GM23338 (cell line): ENCODE measurements around the gene DIAPH1. TPM values are rescaled to one million over a fixed set of nuclear protein-coding genes. Genes with fewer than 3 reads are reported as not detected.
A peak's percentile ranks its signal among the peaks of the same experiment; 100 is the strongest.

Source experiments
- ATAC-seq: fragments of 200-7000 bp; cut with Tn5 transposase; 3 replicates; pipeline ENCODE4 v1.9.1; 2020
- DNase-seq: peaks from one replicate; pipeline ENCODE4 v3.0.0-alpha.2; 2015; ENCODE audit warnings: low spot score
- H2AFZ ChIP-seq: fragments of 200-600 bp; sonication (generic); 2 replicates; pipeline ENCODE4 v1.8.0; 2016; ENCODE audit warnings: antibody characterized with exemption, mild to moderate bottlenecking, moderate library complexity
- H3F3A ChIP-seq: fragments of 200-600 bp; sonication (generic); replicated peaks from 2 replicates; pipeline ENCODE4 v1.8.0; 2017; ENCODE audit warnings: antibody characterized with exemption, mixed run types, low read depth
- H3K27ac ChIP-seq: fragments of 200-600 bp; sonication (generic); 2 replicates; pipeline ENCODE4 v1.6.1; 2016; ENCODE audit warnings: low read depth
- H3K27me3 ChIP-seq: fragments of 200-600 bp; sonication (generic); 2 replicates; pipeline ENCODE4 v1.8.0; 2016; ENCODE audit warnings: mild to moderate bottlenecking, mixed run types, moderate library complexity; ENCODE audit not compliant: insufficient read depth
- H3K36me3 ChIP-seq: fragments of 200-600 bp; sonication (generic); 2 replicates; pipeline ENCODE4 v1.8.0; 2016; ENCODE audit warnings: mild to moderate bottlenecking; ENCODE audit not compliant: insufficient read depth
- H3K4me1 ChIP-seq: fragments of 200-600 bp; sonication (generic); 2 replicates; pipeline ENCODE4 v1.8.0; 2016; ENCODE audit warnings: mild to moderate bottlenecking, moderate library complexity; ENCODE audit not compliant: insufficient read depth
- H3K4me2 ChIP-seq: fragments of 200-600 bp; sonication (generic); 2 replicates; pipeline ENCODE4 v1.7.1; 2017; ENCODE audit warnings: mixed run types
- H3K4me3 ChIP-seq: fragments of 200-600 bp; sonication (generic); 2 replicates; pipeline ENCODE4 v1.6.1; 2016; ENCODE audit warnings: mixed run types
- H3K79me2 ChIP-seq: fragments of 200-600 bp; sonication (generic); replicated peaks from 2 replicates; pipeline ENCODE4 v1.8.0; 2017; ENCODE audit warnings: mild to moderate bottlenecking; ENCODE audit not compliant: insufficient read depth
- H3K9me2 ChIP-seq: fragments of 200-600 bp; sonication (generic); 2 replicates; pipeline ENCODE4 v1.8.0; 2017; ENCODE audit not compliant: insufficient read depth
- H4K20me1 ChIP-seq: fragments of 200-600 bp; sonication (generic); replicated peaks from 2 replicates; pipeline ENCODE4 v1.8.0; 2017; ENCODE audit warnings: mild to moderate bottlenecking; ENCODE audit not compliant: insufficient read depth
- H3K27ac Mint-ChIP-seq: 2 replicates; pipeline ENCODE4 v1.8.0; 2020; ENCODE audit warnings: inconsistent platforms, mild to moderate bottlenecking, moderate library complexity, mixed read lengths
- H3K27me3 Mint-ChIP-seq: 3 replicates; pipeline ENCODE4 v1.8.0; 2022; ENCODE audit warnings: low read depth, mild to moderate bottlenecking, moderate library complexity, mixed read lengths, inconsistent platforms; ENCODE audit not compliant: insufficient read depth, poor library complexity
- H3K36me3 Mint-ChIP-seq: 3 replicates; pipeline ENCODE4 v1.8.0; 2021; ENCODE audit warnings: low read depth, mild to moderate bottlenecking, inconsistent platforms, moderate library complexity, mixed read lengths
- H3K4me1 Mint-ChIP-seq: 3 replicates; pipeline ENCODE4 v1.8.0; 2020; ENCODE audit warnings: mild to moderate bottlenecking, inconsistent platforms, mixed read lengths
- H3K4me3 Mint-ChIP-seq: 3 replicates; pipeline ENCODE4 v1.8.0; 2021; ENCODE audit warnings: moderate library complexity, mild to moderate bottlenecking, inconsistent platforms, mixed read lengths
- H3K9me3 Mint-ChIP-seq: 3 replicates; pipeline ENCODE4 v1.8.0; 2020; ENCODE audit warnings: moderate library complexity, mild to moderate bottlenecking, inconsistent platforms, mixed read lengths
- CREB1 ChIP-seq: fragments of 250-450 bp; sonication (Bioruptor Pico); IDR thresholded peaks from 2 replicates; pipeline ENCODE4 v1.5.0; 2020; ENCODE audit warnings: low read depth, mild to moderate bottlenecking, moderate library complexity
- EZH2 ChIP-seq: fragments of 200-600 bp; sonication (generic); IDR thresholded peaks from one replicate; pipeline ENCODE4 v1.8.0; 2017; ENCODE audit warnings: antibody characterized with exemption, mild to moderate bottlenecking, low read depth; ENCODE audit not compliant: unreplicated experiment
- EZH2phosphoT487 ChIP-seq: fragments of 200-600 bp; sonication (generic); IDR thresholded peaks from one replicate; pipeline ENCODE4 v1.8.1; 2018; ENCODE audit warnings: antibody characterized with exemption; ENCODE audit not compliant: unreplicated experiment
- JUNB ChIP-seq: IDR thresholded peaks from one replicate; pipeline ENCODE4 v1.6.1; 2016; ENCODE audit warnings: antibody characterized with exemption; ENCODE audit not compliant: unreplicated experiment
- POLR2AphosphoS5 ChIP-seq: IDR thresholded peaks from 2 replicates; pipeline ENCODE4 v1.6.1; 2016; ENCODE audit warnings: antibody characterized with exemption, low read depth
- STAT1 ChIP-seq: IDR thresholded peaks from one replicate; pipeline ENCODE4 v1.6.1; 2016; ENCODE audit warnings: antibody characterized with exemption; ENCODE audit not compliant: unreplicated experiment
- ZNF114 ChIP-seq: fragments of 250-450 bp; sonication (Bioruptor Pico); IDR thresholded peaks from 2 replicates; pipeline ENCODE4 v1.5.0; 2020; ENCODE audit warnings: mild to moderate bottlenecking, moderate library complexity
- ZNF331 ChIP-seq: fragments of 250-450 bp; sonication (Bioruptor Pico); IDR thresholded peaks from 2 replicates; pipeline ENCODE4 v1.5.0; 2020; ENCODE audit warnings: low read depth, mild to moderate bottlenecking, moderate library complexity
- polyA plus RNA-seq: library from polyadenylated mRNA; unstranded; fragments of >200 nt; fragmentation: Nextera tagmentation; extraction: Ambion mirVana; gene quantifications from 2 replicates; pipeline ENCODE4 v1.2.1, GENCODE V29; 2016
- total RNA-seq: library from RNA; depleted of rRNA; stranded (reverse); fragments of >200 nt; shearing (Covaris generic); gene quantifications from 2 replicates; pipeline ENCODE4 v1.2.3, GENCODE V29; 2014
- TF ChIP-seq, protein P1 (sequence below), 2 experiments: fragments of 200-600 bp in 1 of 2; sonication (generic) in 1 of 2; conservative IDR thresholded peaks; 2 replicates each; pipeline versions ENCODE4 v1.5.1 to v1.6.1; 2016 to 2017; ENCODE audit warnings: antibody characterized with exemption in 2 of 2, low read depth in 2 of 2, mild to moderate bottlenecking in 2 of 2, moderate library complexity in 1 of 2
- TF ChIP-seq, protein P2 (sequence below): IDR thresholded peaks from one replicate; pipeline ENCODE4 v1.6.1; 2018; ENCODE audit warnings: antibody characterized with exemption; ENCODE audit not compliant: unreplicated experiment
- TF ChIP-seq, protein P3 (sequence below): IDR thresholded peaks from 2 replicates; pipeline ENCODE4 v1.6.1; 2016; ENCODE audit warnings: antibody characterized with exemption

The DIAPH1 gene
- total and polyA plus RNA-seq, 2 experiments from 2014 or later, result 42.9 to 104 TPM

GRCh38 chr5:141475625-141476131, 143.1 kb downstream of the DIAPH1 start, which contains the start of gene PCDHGC3:
TSS of gene PCDHGC3 (plus strand) at chr5:141475966. CDS start at chr5:141476117, 151 bp downstream.
- no peak within 1 kb of the TSS for H3K27ac ChIP-seq
- H3K36me3 Mint-ChIP-seq, result peaks cover 26% of the 10 kb centered on the region
- no peaks in the 10 kb centered on the region; the same call in 1 of the 2 replicates for H3K4me1 ChIP-seq
- peak within 1 kb of the TSS; percentile 83 for H3K4me2 ChIP-seq
- H3K9me2 ChIP-seq, result no peaks in the 10 kb centered on the region
- DNase-seq (peak; percentile 95), ATAC-seq (peak; percentile 95)
- H3F3A ChIP-seq, result 0 out of 2 replicates have a peak, but pooled peaks cover 4% of the 10 kb centered on the region
- H3K4me1 Mint-ChIP-seq, result peaks cover 21% of the 10 kb centered on the region
- no peak for TF ChIP-seq ZNF331 (CRISPR knock-in tag)
- TF ChIP-seq, protein P1, sequence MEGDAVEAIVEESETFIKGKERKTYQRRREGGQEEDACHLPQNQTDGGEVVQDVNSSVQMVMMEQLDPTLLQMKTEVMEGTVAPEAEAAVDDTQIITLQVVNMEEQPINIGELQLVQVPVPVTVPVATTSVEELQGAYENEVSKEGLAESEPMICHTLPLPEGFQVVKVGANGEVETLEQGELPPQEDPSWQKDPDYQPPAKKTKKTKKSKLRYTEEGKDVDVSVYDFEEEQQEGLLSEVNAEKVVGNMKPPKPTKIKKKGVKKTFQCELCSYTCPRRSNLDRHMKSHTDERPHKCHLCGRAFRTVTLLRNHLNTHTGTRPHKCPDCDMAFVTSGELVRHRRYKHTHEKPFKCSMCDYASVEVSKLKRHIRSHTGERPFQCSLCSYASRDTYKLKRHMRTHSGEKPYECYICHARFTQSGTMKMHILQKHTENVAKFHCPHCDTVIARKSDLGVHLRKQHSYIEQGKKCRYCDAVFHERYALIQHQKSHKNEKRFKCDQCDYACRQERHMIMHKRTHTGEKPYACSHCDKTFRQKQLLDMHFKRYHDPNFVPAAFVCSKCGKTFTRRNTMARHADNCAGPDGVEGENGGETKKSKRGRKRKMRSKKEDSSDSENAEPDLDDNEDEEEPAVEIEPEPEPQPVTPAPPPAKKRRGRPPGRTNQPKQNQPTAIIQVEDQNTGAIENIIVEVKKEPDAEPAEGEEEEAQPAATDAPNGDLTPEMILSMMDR (conservative IDR thresholded peaks at IDR 0.05; ENCODE audit: low read depth in 2 of 2), result peak in 1 of 2 experiments; percentile 59; a peak in 2 of 4 replicates
- H3K36me3 ChIP-seq, result no peaks in the 10 kb centered on the region
- no peak within 1 kb of the TSS; the same call in 1 of the 2 replicates for H3K27ac Mint-ChIP-seq
- H2AFZ ChIP-seq, result peak within 1 kb of the TSS; percentile 89
- peak within 1 kb of the TSS; percentile 92 for H3K4me3 Mint-ChIP-seq
- H3K27me3 ChIP-seq, result peaks cover 39% of the 10 kb centered on the region
- H3K27me3 Mint-ChIP-seq, result peaks cover 27% of the 10 kb centered on the region
- peak within 1 kb of the TSS; percentile 66 for H3K4me3 ChIP-seq
- peaks cover 26% of the 10 kb centered on the region for H3K9me3 Mint-ChIP-seq
- no peaks in the 10 kb centered on the region; the same call in none of the 2 replicates for H3K79me2 ChIP-seq
- H4K20me1 ChIP-seq, result peaks cover 19% of the 10 kb centered on the region

GRCh38 chr5:141465351-141465750, 153.4 kb downstream of the DIAPH1 start:
- Histone ChIP-seq H3K9me2 (no peaks in the 10 kb centered on the region), H3K36me3 (no peaks in the 10 kb centered on the region), H3K4me1 (no peaks in the 10 kb centered on the region), H3K27ac (no peak overlapping the region), H4K20me1 (no peaks in the 10 kb centered on the region), H3F3A (no peaks in the 10 kb centered on the region), H3K79me2 (no peaks in the 10 kb centered on the region; the same call in 1 of the 2 replicates), H3K27me3 (no peaks in the 10 kb centered on the region), H2AFZ (no peak overlapping the region), H3K4me3 (no peak overlapping the region), H3K4me2 (no peak overlapping the region)
- Mint-ChIP-seq H3K27me3 (no peaks in the 10 kb centered on the region), H3K27ac (0 out of 2 replicates have a peak overlapping the region, but pooled peaks have one; percentile 11), H3K4me3 (no peak overlapping the region), H3K4me1 (no peaks in the 10 kb centered on the region), H3K36me3 (peaks cover 3% of the 10 kb centered on the region; the same call in 1 of the 3 replicates), H3K9me3 (no peaks in the 10 kb centered on the region)
- ATAC-seq (no peak), DNase-seq (no peak)
- no peak for TF ChIP-seq POLR2AphosphoS5
- no peak for TF ChIP-seq CREB1 (CRISPR knock-in tag)
- no peak for TF ChIP-seq JUNB
- TF ChIP-seq, protein P2, sequence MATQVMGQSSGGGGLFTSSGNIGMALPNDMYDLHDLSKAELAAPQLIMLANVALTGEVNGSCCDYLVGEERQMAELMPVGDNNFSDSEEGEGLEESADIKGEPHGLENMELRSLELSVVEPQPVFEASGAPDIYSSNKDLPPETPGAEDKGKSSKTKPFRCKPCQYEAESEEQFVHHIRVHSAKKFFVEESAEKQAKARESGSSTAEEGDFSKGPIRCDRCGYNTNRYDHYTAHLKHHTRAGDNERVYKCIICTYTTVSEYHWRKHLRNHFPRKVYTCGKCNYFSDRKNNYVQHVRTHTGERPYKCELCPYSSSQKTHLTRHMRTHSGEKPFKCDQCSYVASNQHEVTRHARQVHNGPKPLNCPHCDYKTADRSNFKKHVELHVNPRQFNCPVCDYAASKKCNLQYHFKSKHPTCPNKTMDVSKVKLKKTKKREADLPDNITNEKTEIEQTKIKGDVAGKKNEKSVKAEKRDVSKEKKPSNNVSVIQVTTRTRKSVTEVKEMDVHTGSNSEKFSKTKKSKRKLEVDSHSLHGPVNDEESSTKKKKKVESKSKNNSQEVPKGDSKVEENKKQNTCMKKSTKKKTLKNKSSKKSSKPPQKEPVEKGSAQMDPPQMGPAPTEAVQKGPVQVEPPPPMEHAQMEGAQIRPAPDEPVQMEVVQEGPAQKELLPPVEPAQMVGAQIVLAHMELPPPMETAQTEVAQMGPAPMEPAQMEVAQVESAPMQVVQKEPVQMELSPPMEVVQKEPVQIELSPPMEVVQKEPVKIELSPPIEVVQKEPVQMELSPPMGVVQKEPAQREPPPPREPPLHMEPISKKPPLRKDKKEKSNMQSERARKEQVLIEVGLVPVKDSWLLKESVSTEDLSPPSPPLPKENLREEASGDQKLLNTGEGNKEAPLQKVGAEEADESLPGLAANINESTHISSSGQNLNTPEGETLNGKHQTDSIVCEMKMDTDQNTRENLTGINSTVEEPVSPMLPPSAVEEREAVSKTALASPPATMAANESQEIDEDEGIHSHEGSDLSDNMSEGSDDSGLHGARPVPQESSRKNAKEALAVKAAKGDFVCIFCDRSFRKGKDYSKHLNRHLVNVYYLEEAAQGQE, result no peak
- TF ChIP-seq, protein P1 (conservative IDR thresholded peaks at IDR 0.05; ENCODE audit: low read depth in 2 of 2), result no peak
- no peak for TF ChIP-seq EZH2
- no peak for TF ChIP-seq ZNF114 (CRISPR knock-in tag)
- TF ChIP-seq EZH2phosphoT487, result no peak
- TF ChIP-seq, protein P3, sequence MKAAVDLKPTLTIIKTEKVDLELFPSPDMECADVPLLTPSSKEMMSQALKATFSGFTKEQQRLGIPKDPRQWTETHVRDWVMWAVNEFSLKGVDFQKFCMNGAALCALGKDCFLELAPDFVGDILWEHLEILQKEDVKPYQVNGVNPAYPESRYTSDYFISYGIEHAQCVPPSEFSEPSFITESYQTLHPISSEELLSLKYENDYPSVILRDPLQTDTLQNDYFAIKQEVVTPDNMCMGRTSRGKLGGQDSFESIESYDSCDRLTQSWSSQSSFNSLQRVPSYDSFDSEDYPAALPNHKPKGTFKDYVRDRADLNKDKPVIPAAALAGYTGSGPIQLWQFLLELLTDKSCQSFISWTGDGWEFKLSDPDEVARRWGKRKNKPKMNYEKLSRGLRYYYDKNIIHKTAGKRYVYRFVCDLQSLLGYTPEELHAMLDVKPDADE, result no peak
- TF ChIP-seq STAT1, result no peak
